ENCODE measurements around the gene UAP1.
"Not testable (repeated sequence)": the region's sequence is repeated elsewhere in the genome, so short reads cannot be mapped to it uniquely, and the experiment has no call there.

Gene UAP1

DNA sequence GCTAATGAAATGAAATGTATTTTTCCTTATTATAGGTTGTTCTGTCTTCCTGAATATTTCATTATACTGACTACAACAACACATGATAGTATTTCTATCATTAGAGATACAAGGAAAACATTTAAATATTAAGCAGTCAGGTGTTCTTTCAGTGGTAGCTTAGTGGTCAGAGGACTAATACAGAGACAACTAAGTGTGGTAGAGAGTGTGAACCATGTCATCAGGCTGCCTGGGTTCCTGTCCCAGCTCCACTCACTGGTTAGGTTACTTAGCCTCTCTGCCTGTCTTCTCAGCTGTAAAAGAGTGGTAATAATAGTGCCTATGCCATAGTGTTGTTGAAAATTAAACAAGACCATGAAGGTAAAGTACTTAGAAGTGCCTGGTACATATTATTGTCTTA is 3.9 kb downstream of the UAP1 start:
- no peak for DNase-seq (ENCODE audit: low read depth in 2 of 2)

DNA sequence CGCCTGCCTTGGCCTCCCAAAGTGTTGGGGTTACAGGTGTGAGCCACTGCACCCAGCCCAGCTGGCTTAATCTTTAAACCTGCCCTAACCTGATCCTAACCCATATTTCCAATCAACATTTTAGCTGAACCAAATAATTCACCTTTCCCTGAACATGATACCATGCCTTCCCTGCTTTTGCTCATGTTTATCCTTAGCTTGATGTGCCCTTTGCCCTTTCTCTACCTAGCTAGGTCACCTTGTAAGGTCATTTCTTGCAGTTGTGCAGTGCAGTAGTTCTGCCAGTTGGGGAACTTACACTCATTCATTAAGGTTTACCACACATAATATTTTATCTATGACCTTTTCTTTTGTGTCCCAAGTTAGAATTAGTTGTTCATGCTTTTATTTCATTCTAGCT is 5.3 kb downstream of the UAP1 start:
- DNase-seq (ENCODE audit: low read depth in 2 of 2), result no peak

DNA sequence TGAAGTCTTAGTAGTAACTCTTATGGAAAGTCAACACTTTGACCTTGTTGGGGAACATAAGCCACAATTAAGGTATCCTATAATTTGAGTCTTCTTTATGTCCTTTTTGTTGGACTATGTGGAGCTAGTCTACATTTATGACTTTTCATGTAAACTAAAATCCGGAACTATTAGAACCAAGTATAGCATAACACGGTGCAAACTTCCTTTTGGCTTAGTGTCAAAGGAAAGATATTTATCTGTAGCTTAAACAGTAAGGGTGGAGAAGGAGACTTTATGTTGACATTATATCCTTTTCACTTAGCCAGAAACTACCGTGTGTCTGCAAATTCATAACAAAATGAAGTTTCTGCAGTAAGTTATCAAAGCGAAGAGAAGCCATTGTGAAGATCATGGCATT is 7.3 kb downstream of the UAP1 start:
- no peak for DNase-seq (ENCODE audit: low read depth in 2 of 2)

DNA sequence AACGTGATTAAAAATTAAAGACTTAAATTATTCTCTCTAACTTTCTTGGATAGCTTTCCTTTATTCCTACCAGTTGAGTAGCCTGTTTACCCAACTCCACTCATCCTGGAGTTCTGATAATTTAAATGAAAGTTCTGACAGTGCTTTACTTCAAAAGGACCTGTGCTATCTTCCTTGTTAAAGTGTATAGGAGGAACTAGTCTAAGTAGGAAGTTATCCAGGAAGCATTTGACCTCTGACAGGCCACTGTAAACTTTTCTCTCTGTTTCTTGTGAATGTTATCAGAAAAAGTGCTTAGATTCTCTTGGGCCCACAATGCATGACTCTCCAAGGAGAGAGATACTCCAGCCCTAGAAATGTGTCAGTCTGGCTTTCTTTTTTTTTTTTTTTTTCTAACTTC is 9.2 kb downstream of the UAP1 start:
- DNase-seq (ENCODE audit: low read depth in 2 of 2), result no peak

DNA sequence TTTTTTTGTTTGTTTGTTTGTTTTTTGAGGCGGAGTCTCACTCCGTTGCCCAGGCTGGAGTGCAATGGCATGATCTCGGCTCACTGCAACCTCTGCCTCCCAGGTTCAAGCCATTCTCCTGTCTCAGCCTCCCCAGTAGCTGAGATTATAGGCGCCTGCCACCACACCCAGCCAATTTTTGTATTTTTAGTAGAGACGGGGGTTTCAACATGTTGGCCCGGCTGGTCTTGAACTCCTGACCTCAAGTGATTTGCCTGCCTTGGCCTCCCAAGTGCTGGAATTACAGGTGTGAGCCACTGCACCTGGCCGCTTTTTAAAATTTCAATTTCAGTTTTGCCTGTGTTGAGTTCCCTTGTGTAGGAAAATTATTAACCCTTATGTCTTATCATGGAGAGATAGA is 9.6 kb downstream of the UAP1 start:
- not testable (repeated sequence) for DNase-seq (ENCODE audit: low read depth in 2 of 2)

DNA sequence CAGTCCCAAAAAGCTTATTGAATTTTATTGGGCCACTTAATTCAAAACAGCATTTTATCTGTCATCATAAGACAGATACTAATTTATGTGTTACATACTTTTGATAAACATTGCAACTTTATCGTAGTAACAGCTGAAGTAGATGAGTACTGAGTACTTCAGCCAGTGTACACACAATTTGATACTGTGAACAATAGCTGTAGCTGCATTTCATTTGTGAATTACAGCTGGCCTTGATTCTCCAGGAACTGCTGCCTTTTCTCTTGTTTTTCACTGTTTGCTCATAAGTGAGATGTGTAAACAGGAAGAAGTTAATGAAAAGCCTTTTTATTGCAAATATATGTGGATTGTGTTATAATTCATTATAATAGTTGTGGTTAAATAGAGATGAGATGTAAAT is 10.2 kb downstream of the UAP1 start:
- no peak for DNase-seq (ENCODE audit: low read depth in 2 of 2)

DNA sequence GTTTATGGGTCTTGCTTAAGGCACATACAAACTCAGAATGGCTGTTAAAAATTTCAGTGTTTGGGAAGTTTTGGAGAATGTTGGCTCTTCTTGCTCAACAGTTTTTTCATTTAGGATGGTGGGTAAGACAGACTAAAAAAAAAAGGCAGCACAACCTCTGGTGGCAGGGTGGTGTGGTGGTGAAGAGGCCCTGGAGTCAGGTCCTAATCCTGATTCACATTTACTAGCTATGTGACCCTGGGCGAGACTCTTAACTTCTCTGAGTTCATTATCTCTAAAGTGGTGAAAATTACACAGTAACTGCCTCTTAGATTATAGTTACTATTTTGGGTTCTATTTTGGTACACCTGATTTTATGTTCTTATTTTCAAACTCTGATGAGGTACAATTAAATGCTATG is 11.6 kb downstream of the UAP1 start:
- no peak for DNase-seq (ENCODE audit: low read depth in 2 of 2)

DNA sequence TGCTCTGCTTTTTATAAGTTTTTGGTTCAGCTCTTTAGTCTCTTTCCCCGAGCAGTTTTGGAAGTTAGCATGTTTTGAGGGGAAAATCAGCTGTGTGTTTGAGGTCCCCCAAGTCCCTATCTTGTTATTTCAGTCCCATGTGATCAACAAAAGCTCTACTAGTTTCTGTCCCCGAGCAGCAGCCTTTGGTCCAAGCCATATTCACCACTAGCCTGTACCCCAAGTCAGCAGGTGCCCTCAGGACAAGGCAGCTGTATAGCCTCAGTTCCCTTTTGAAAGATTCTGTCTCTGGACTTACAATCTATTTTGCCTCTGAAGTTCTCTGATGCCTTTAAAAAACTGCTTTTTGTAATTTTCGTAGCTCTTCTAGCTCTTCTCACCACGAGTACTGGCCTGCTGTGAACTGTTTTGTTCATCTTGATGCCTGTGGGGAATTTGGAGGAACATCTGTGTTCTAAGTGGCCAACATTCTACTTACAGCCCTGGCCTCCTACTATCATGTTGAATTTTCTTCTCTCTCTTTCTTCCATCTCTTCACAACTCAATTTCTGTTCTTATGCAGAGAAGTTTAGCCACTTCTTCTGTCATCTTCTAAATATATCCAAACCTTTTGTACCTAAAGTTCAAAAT is 16.7 kb downstream of the UAP1 start:
- DNase-seq (ENCODE audit: low read depth in 2 of 2), result no peak

DNA sequence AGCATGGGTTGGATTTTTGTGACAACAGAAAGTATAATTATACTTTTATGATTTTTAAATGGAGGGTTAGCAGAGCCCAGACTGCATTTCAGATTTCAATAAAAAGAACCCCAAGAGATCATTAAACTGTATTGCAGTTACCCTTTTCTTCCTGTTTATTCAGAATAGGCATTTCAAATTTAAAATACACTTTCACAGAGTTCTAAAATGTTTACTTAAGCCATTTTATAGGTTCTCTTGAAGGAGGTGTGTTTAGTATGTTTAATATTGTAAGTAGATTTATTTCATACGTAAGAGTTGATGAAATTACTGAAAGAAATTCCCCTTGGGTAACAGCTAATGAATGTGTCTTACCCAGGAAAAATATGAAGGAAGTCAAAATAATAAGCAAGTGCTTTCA is 17.4 kb downstream of the UAP1 start:
- no peak for DNase-seq (ENCODE audit: low read depth in 2 of 2)

DNA sequence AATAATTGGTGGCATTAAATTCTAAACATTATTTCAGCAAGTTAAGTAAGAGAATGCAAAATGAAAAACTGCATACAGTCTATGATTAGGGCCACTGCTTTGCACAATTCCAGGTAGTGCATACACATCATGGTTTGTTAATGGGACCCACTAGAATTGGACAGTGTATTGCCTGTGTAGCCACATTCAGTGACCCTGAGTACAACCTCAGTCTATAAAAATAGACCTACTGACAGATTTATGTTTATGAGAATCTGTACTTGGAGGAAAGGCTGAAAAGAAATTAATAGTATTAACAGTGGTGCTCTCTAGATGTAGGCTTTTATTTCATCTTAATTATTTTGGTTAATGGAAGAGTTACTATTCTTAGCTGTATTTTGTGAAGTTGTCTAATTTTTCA is 18.8 kb downstream of the UAP1 start:
- no peak for DNase-seq (ENCODE audit: low read depth in 2 of 2)

DNA sequence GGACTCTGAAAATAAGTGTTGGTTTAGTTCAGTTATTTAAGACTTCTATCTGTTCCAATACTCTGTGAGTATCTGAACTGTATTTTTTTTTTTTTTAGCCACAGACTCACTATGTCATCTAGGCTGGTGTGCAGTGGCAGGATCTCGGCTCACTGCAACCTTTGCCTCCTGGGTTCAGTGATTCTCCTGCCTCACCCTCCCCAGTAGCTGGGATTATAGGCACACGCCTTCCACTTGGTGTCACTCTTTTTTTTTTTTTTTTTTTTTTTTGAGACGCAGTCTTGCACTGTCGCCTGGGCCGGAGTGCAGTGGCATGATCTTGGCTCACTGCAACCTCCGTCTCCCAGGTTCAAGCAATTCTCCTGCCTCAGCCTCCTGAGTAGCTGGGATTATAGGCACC is 21.4 kb downstream of the UAP1 start:
- not testable (repeated sequence) for DNase-seq (ENCODE audit: low read depth in 2 of 2)

DNA sequence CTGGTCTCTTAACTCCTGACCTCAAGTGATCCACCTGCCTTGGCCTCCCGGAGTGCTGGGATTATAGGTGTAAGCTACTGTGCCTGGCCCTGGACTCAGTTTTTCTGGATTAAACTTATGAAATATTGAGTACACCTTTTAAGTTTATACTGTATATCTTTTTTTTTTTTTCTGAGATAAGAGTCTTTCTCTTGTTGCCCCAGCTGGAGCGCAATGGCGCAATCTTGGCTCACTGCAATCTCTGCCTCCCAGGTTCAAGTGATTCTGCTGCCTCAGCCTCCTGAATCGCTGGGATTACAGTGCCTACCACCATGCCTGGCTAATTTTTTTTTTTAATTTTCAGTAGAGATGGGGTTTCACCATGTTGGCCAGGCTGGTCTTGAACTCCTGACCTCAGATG is 23.6 kb downstream of the UAP1 start:
- not testable (repeated sequence) for DNase-seq (ENCODE audit: low read depth in 2 of 2)

DNA sequence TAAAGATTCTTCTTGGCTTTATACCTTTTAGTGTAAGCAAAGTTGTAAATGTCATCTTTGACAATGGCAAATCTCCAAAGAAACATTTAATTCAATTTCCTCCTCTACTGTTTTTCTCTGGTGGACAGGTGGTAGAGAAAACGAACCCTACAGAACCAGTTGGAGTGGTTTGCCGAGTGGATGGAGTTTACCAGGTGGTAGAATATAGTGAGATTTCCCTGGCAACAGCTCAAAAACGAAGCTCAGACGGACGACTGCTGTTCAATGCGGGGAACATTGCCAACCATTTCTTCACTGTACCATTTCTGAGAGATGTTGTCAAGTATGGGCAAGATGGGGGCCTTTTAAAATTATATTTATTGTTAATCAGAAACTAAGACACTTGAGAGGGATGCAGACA is 25.8 kb downstream of the UAP1 start:
- DNase-seq (ENCODE audit: low read depth in 2 of 2), result no peak

DNA sequence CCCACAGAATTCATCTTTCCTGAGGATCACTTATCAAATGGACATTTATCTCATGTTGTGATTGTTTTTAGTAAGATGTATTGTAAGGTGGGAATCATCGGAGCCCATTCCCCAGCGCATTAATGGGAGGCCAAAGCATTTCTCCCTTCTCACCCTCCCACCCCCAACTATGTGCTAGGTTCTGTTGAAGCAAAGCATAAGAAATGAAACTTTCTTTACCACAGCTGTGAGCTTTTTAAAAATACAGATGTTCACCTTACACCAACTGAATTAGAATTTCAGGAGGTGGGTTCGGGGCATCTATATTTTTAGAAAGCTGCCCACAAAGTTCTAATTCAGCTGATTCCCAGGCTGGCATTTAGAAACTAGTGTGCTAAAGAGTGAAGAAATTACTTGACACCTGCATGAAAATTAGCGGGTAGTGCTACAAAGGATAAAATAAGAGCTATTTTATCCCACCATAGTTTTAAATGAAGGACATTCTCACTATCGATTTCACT is 26.3 kb downstream of the UAP1 start:
- DNase-seq (ENCODE audit: low read depth in 2 of 2), result no peak

DNA sequence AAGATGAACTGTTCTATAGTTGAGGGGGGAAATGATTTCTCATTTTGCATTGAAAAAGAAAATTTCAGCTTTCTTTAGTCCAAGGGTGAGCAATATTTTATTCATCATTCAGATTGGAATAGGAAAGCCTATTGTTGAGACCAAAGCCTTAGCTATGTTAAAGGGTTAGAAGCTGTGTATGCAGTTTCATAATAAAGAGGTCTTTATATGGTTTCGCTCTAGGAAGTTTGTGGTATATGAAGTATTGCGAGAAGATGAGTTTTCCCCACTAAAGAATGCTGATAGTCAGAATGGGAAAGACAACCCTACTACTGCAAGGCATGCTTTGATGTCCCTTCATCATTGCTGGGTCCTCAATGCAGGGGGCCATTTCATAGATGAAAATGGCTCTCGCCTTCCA is 28.6 kb downstream of the UAP1 start:
- DNase-seq (ENCODE audit: low read depth in 2 of 2), result no peak

DNA sequence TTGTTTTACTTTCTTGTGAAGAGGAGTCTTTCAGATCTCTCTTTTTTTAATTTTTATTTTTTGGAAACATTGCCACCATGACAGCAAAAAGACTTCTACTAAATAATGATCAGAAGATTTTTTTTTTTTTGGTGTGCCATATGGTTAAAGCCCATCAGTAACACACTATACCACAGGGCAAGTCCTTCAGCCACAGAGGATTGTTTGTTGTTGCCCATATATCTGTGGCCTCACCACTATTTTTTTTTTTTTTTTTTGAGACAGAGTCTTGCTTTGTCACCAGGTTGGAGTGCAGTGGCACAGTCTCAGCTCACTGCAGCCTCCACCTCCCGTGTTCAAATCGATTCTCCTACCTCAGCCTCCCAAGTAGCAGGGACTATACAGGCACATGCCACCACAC is 29.2 kb downstream of the UAP1 start:
- no peak for DNase-seq (ENCODE audit: low read depth in 2 of 2)

DNA sequence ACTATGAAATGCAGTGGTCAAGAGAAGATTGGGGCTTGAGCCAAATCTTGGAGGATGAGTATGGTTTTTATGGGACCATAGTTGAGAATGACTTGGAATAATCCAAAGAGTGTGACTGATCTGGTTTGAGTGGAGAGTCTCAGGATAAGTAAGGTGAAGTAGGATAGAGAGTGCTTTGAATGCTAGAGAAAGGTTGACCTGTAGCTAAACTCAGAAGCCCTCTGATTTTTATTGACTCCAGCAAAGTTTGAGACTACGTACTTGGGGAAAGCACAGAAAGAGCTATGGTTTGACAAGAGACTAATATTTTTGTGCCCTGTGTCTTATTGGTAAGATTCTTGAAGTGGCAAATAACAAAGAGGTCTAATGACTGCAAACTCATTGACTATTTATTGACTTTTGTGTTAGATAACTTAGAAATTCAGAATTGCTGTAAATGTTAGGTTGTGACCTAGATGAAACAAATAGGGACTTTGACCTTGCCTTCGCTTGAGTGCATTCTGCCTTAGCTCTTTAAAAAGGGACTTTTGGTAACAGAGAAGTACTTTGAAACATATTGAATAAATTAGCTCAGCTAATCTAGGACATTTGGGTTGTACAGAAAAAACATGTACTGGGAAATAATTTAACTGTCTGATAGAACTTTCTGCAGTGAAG is 35.1 kb downstream of the UAP1 start:
- no peak for DNase-seq (ENCODE audit: low read depth in 2 of 2)

DNA sequence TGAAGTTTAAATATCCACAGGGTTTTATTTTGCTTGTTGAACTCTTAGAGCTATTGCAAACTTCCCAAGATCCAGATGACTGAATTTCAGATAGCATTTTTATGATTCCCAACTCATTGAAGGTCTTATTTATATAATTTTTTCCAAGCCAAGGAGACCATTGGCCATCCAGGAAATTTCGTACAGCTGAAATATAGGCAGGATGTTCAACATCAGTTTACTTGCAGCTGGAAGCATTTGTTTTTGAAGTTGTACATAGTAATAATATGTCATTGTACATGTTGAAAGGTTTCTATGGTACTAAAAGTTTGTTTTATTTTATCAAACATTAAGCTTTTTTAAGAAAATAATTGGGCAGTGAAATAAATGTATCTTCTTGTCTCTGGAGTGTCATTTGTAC is 37.9 kb downstream of the UAP1 start:
- no peak for DNase-seq (ENCODE audit: low read depth in 2 of 2)

DNA sequence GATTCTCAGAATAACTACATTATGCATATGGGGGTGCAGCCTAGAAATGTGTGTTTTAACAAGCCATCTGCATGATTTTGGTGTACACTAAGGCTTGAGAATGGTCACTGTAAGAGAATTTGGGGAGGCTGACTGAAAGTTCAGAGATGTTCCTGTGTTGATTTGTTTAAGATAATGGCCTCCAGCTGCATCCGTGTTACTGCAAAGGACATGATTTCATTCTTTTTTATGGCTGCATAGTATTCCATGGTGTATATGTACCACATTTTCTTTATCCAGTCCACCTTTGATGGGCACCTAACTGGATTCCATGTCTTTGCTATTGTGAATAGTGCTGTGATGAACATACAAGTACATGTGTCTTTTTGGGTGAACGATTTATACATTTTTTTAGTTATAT is 41.6 kb downstream of the UAP1 start:
- not testable (repeated sequence) for DNase-seq (ENCODE audit: low read depth in 2 of 2)

DNA sequence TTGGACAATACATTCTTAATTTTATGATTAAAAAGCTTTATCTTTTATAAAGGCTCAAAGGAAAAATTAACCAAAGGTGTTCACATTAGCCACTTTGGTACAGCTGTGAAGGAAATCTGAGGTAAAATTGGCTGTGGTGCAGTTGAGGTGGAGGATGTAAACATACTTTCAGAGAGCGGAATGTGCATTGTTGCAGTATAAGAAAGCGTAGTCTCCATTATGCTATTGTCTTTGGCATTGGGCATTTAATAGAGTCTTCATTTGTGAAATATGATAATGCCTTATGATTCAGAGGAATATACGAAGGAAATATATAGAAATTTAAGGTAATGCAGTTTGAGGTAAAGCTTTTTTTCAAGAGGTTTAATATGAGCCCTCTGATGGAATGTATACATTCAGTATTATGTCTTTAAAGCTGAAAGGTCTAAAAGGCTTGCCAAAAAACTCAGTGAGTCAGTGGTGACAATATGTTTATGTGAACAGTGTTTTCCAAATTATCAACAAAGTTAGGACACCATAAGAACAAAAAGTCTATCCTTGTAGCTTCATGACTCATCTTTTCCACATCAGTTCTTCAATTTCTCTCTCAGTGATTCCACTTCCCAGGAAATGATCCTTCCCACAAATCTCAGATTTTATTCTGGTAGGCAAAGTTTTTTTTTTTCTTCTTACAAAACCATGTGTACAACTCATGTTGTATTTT is 43.9 kb downstream of the UAP1 start:
- no peak for DNase-seq (ENCODE audit: low read depth in 2 of 2)

DNA sequence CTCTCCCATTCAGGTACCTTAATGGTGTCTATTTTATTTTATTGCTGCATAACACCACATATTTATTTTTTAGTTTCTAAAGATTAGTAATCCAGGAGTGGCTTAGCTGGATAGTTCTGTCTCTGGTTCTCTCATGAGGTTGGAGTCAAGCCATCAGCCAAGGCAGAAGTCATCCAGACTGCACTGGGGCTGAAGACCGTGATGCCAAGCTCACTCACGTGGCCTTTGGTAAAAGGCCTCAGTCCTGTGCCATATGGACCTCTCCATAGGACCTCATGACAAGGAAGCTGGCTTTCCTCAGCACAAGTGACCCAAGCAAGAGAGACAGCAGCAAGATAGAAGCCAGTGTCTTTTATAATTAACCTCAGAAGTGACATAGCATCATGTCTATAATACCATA is 47.8 kb downstream of the UAP1 start:
- DNase-seq (ENCODE audit: low read depth in 2 of 2), result no peak

DNA sequence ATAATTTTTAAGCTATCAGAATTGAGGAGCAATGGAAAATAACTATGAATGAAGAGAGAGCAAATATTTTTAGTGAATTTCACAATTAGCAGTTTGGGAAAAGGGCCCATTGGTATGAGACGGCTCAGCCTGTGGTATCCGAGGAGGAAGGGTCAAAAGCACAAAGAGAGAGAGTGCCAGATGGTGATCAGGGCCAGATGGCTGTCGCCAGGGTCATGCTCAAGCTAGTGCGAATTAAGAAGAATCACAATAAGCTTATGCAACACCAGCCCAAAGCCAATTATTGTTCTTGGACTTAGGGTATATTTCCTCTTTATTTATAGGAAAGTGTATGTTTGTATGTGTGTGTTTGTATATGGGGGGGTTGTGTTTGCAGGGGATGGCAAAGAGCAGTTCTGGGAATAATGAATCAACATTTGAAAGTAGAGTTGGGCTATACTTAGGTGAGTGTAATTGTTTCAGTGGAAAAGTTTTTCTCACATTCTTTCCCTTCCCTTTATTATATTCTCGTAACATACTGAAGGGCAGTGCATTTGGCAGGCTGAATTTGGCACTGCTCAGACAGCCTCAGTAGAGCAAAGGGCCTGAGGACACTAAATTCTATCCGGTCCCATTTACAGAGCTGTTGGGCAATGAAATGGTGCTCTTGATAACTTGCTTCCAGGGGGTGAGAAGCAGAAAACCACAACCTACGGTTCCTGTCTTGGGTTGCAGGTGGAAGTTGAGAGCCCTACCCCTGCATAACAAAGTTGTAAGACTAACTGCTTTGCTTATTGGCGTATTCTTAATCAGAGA is 51.3 kb downstream of the UAP1 start:
- DNase-seq (ENCODE audit: low read depth in 2 of 2), result no peak
